Daoy (cell line): ENCODE data around the gene TCF4. TPM values are rescaled to one million over a fixed set of nuclear protein-coding genes. Genes with fewer than 3 reads are reported as not detected.
A peak's percentile ranks its signal among the peaks of the same experiment; 100 is the strongest.

ENCODE experiments used
- DNase-seq: peaks from one replicate; pipeline ENCODE4 v3.0.0-alpha.2; 2015; ENCODE audit warnings: low read depth
- total RNA-seq: library from RNA; depleted of rRNA; stranded (reverse); fragments of >200 nt; shearing (Covaris generic); gene quantifications from 2 replicates; pipeline ENCODE4 v1.2.3, GENCODE V29; 2014

Gene TCF4
- total RNA-seq, 1 experiment from 2014 or later = 24.1 TPM

GRCh38 chr18:55504808-55505207 is 83.2 kb downstream of the TCF4 start:
- no peak for DNase-seq

- DNase-seq = no peak
Measured at GRCh38 chr18:55503167-55503820, 84.7 kb downstream of the TCF4 start.

GRCh38 chr18:55501982-55502710 is 85.8 kb downstream of the TCF4 start:
- no peak for DNase-seq

- no peak for DNase-seq
Measured at GRCh38 chr18:55501579-55501978, 86.4 kb downstream of the TCF4 start.

- DNase-seq = peak; percentile 61
Measured at GRCh38 chr18:55500316-55501086, 87.5 kb downstream of the TCF4 start.

- no peak for DNase-seq
Measured at GRCh38 chr18:55499526-55499925, 88.5 kb downstream of the TCF4 start.

- peak; percentile 46 for DNase-seq
Measured at GRCh38 chr18:55497825-55498403, 90.1 kb downstream of the TCF4 start.

GRCh38 chr18:55494899-55495298 is 93.1 kb downstream of the TCF4 start:
- no peak for DNase-seq

GRCh38 chr18:55494441-55494840 is 93.6 kb downstream of the TCF4 start:
- DNase-seq = no peak

- no peak for DNase-seq
Measured at GRCh38 chr18:55491616-55492015, 96.4 kb downstream of the TCF4 start.

- peak; percentile 28 for DNase-seq
Measured at GRCh38 chr18:55489034-55489986, 98.7 kb downstream of the TCF4 start.

GRCh38 chr18:55488473-55488872 is 99.5 kb downstream of the TCF4 start:
- no peak for DNase-seq

GRCh38 chr18:55487997-55488396 is 100.0 kb downstream of the TCF4 start:
- no peak for DNase-seq

GRCh38 chr18:55486936-55487335 is 101.1 kb downstream of the TCF4 start:
- no peak for DNase-seq

GRCh38 chr18:55485666-55486065 is 102.3 kb downstream of the TCF4 start:
- DNase-seq = no peak

GRCh38 chr18:55484773-55485172 is 103.2 kb downstream of the TCF4 start:
- no peak for DNase-seq

GRCh38 chr18:55483266-55483871 is 104.6 kb downstream of the TCF4 start:
- DNase-seq = no peak

- DNase-seq = no peak
Measured at GRCh38 chr18:55479656-55480420, 108.2 kb downstream of the TCF4 start.

GRCh38 chr18:55477860-55478581 is 110.0 kb downstream of the TCF4 start:
- DNase-seq = no peak
